Measurements from ENCODE around the gene ZNF524. TPM values are rescaled to one million over a fixed set of nuclear protein-coding genes. Genes with fewer than 3 reads are reported as not detected.

The ZNF524 gene
- total RNA-seq, 1 experiment from 2014 or later = 31.0 TPM

GRCh38 chr19:55613930-55614710 is 14.0 kb downstream of the ZNF524 start:
- DNase-seq (ENCODE audit: low read depth) = no peak
- in situ Hi-C loops (cut with HindIII; ENCODE audit: low pct_unique_long_range_greater_than_20kb, low sequenced_read_pairs) = no loop called here

GRCh38 chr19:55614711-55615542 is 14.8 kb downstream of the ZNF524 start:
- no peak for DNase-seq (ENCODE audit: low read depth)
- in situ Hi-C loops (cut with HindIII; ENCODE audit: low pct_unique_long_range_greater_than_20kb, low sequenced_read_pairs) = no loop called here

- in situ Hi-C loops (cut with HindIII; ENCODE audit: low pct_unique_long_range_greater_than_20kb, low sequenced_read_pairs) = no loop called here
- DNase-seq (ENCODE audit: low read depth) = no peak
Measured at GRCh38 chr19:55615543-55616394, 15.7 kb downstream of the ZNF524 start.

GRCh38 chr19:55616395-55616875 is 16.3 kb downstream of the ZNF524 start:
- in situ Hi-C loops (cut with HindIII; ENCODE audit: low pct_unique_long_range_greater_than_20kb, low sequenced_read_pairs) = no loop called here
- no peak for DNase-seq (ENCODE audit: low read depth)

- no peak for DNase-seq (ENCODE audit: low read depth)
- in situ Hi-C loops (cut with HindIII; ENCODE audit: low pct_unique_long_range_greater_than_20kb, low sequenced_read_pairs) = no loop called here
Measured at GRCh38 chr19:55617426-55617825, 17.3 kb downstream of the ZNF524 start.

GRCh38 chr19:55618426-55618825 is 18.3 kb downstream of the ZNF524 start:
- no peak for DNase-seq (ENCODE audit: low read depth)
- in situ Hi-C loops (cut with HindIII; ENCODE audit: low pct_unique_long_range_greater_than_20kb, low sequenced_read_pairs) = no loop called here

GRCh38 chr19:55619286-55619685 is 19.2 kb downstream of the ZNF524 start:
- DNase-seq (ENCODE audit: low read depth) = no peak
- in situ Hi-C loops (cut with HindIII; ENCODE audit: low pct_unique_long_range_greater_than_20kb, low sequenced_read_pairs) = no loop called here

- DNase-seq (ENCODE audit: low read depth) = no peak
- in situ Hi-C loops (cut with HindIII; ENCODE audit: low pct_unique_long_range_greater_than_20kb, low sequenced_read_pairs) = loop anchor here (10.0 kb wide), 1 partner anchor 446 kb away; no protein-coding TSS in a partner anchor
Measured at GRCh38 chr19:55620410-55621204, 20.5 kb downstream of the ZNF524 start.

- in situ Hi-C loops (cut with HindIII; ENCODE audit: low pct_unique_long_range_greater_than_20kb, low sequenced_read_pairs) = loop anchor here (10.0 kb wide), 1 partner anchor 446 kb away; no protein-coding TSS in a partner anchor
- DNase-seq (ENCODE audit: low read depth) = no peak
Measured at GRCh38 chr19:55621205-55621672, 21.2 kb downstream of the ZNF524 start.

- no peak for DNase-seq (ENCODE audit: low read depth)
- in situ Hi-C loops (cut with HindIII; ENCODE audit: low pct_unique_long_range_greater_than_20kb, low sequenced_read_pairs) = loop anchor here (10.0 kb wide), 1 partner anchor 447 kb away; no protein-coding TSS in a partner anchor
Measured at GRCh38 chr19:55621673-55622231, 21.7 kb downstream of the ZNF524 start.

GRCh38 chr19:55622242-55622969 is 22.3 kb downstream of the ZNF524 start:
- in situ Hi-C loops (cut with HindIII; ENCODE audit: low pct_unique_long_range_greater_than_20kb, low sequenced_read_pairs) = loop anchor here (10.0 kb wide), 1 partner anchor 448 kb away; no protein-coding TSS in a partner anchor
- no peak for DNase-seq (ENCODE audit: low read depth)

- no peak for DNase-seq (ENCODE audit: low read depth)
- in situ Hi-C loops (cut with HindIII; ENCODE audit: low pct_unique_long_range_greater_than_20kb, low sequenced_read_pairs) = loop anchor here (10.0 kb wide), 1 partner anchor 448 kb away; no protein-coding TSS in a partner anchor
Measured at GRCh38 chr19:55623130-55623529, 23.0 kb downstream of the ZNF524 start.

- no peak for DNase-seq (ENCODE audit: low read depth)
- in situ Hi-C loops (cut with HindIII; ENCODE audit: low pct_unique_long_range_greater_than_20kb, low sequenced_read_pairs) = loop anchor here (10.0 kb wide), 1 partner anchor 449 kb away; no protein-coding TSS in a partner anchor
Measured at GRCh38 chr19:55623561-55623960, 23.5 kb downstream of the ZNF524 start.

GRCh38 chr19:55624109-55625003 is 24.3 kb downstream of the ZNF524 start, which contains the start of gene ZNF784:
ZNF784 (minus strand) TSS chr19:55624566; CDS start chr19:55624561, 5 bp downstream.
- in situ Hi-C loops (cut with HindIII; ENCODE audit: low pct_unique_long_range_greater_than_20kb, low sequenced_read_pairs) = loop anchor here (10.0 kb wide), 1 partner anchor 450 kb away; no protein-coding TSS in a partner anchor
- peak; percentile 82 for DNase-seq (ENCODE audit: low read depth)

- DNase-seq (ENCODE audit: low read depth) = no peak
- in situ Hi-C loops (cut with HindIII; ENCODE audit: low pct_unique_long_range_greater_than_20kb, low sequenced_read_pairs) = loop anchor here (10.0 kb wide), 1 partner anchor 450 kb away; no protein-coding TSS in a partner anchor
Measured at GRCh38 chr19:55625004-55625326, 24.9 kb downstream of the ZNF524 start.
